Lung (tissue), 12 donors: Measurements from ENCODE around the gene TNFAIP8. TPM values are rescaled to one million over a fixed set of nuclear protein-coding genes. Genes with fewer than 3 reads are reported as not detected.

ENCODE experiments used
- ATAC-seq: fragments of 200-7000 bp; cut with Tn5 transposase; one replicate; pipeline ENCODE4 v1.9.1; 2020; ENCODE audit warnings: moderate number of reproducible peaks; ENCODE audit not compliant: insufficient read depth, low FRiP score
- DNase-seq, 3 donors: peaks; one replicate each; pipeline ENCODE4 v3.0.0-alpha.2; 2013 to 2017
- H3K27ac ChIP-seq, 2 donors: one replicate each; pipeline ENCODE4 v1.5.1; 2013; ENCODE audit warnings: mild to moderate bottlenecking in 2 of 2, moderate library complexity in 2 of 2, control low read depth in 1 of 2, inconsistent platforms in 1 of 2, low read depth in 1 of 2, low read length in 1 of 2
- H3K27me3 ChIP-seq, 3 donors: one replicate each; pipeline ENCODE4 v1.5.1; 2013; ENCODE audit warnings: low read length in 2 of 3; ENCODE audit not compliant: control insufficient read depth in 3 of 3, insufficient read depth in 3 of 3
- H3K36me3 ChIP-seq, 4 donors: one replicate each; pipeline ENCODE4 v1.5.1; 2013; ENCODE audit warnings: low read length in 4 of 4, mild to moderate bottlenecking in 1 of 4, moderate library complexity in 1 of 4; ENCODE audit not compliant: control insufficient read depth in 4 of 4, insufficient read depth in 4 of 4
- H3K4me1 ChIP-seq, 5 donors: one replicate each; pipeline ENCODE4 v1.5.1; 2013; ENCODE audit warnings: low read length in 5 of 5, mild to moderate bottlenecking in 2 of 5, moderate library complexity in 1 of 5; ENCODE audit not compliant: control insufficient read depth in 5 of 5, insufficient read depth in 5 of 5
- H3K4me3 ChIP-seq: one replicate; pipeline ENCODE4 v1.5.1; 2013; ENCODE audit warnings: mild to moderate bottlenecking, control low read depth, moderate library complexity
- H3K9ac ChIP-seq, 2 donors: one replicate each; pipeline ENCODE4 v1.5.1; 2013; ENCODE audit warnings: low read length in 2 of 2, control low read depth in 1 of 2; ENCODE audit not compliant: insufficient read depth in 1 of 2
- H3K9me3 ChIP-seq, 4 donors: one replicate each; pipeline ENCODE4 v1.5.1; 2013; ENCODE audit warnings: low read length in 3 of 4, mild to moderate bottlenecking in 1 of 4, moderate library complexity in 1 of 4; ENCODE audit not compliant: control insufficient read depth in 4 of 4, insufficient read depth in 3 of 4
- WGBS, 2 donors: extraction: QIAGEN DNeasy Blood & Tissue Kit; methylation state at CpG; one replicate each; pipeline ENCODE4 v1.1.7; 2013; 5-methylcytosine and 5-hydroxymethylcytosine counted together
- polyA plus RNA-seq, 2 donors: library from polyadenylated mRNA; stranded (reverse); fragments of 200-250 nt; gene quantifications; one replicate each; pipeline ENCODE4 v1.2.1, GENCODE V29; 2013
- total RNA-seq, 2 donors: library from RNA; depleted of rRNA in 1 of 2; stranded (reverse); fragments of >200 nt in 1 of 2; gene quantifications; one replicate each; pipeline ENCODE4 v1.2.1, GENCODE V29; 2014 to 2021
- TF ChIP-seq, protein P1 (sequence below): IDR thresholded peaks from 2 replicates; pipeline ENCODE4 v1.5.1; 2012; ENCODE audit warnings: mild to moderate bottlenecking; ENCODE audit errors: control extremely low read depth, extremely low read depth
- donor health status: control.
- donor health status: control.
- donor health status: Bipolar disorder and iron deficiency.
- donor health status: healthy.
- donor health status: DM: yes; HTN: yes; CAD: no.

The TNFAIP8 gene
- total and polyA plus RNA-seq, 4 donors: 11.5 to 58.9 (median 35.6) TPM

DNA sequence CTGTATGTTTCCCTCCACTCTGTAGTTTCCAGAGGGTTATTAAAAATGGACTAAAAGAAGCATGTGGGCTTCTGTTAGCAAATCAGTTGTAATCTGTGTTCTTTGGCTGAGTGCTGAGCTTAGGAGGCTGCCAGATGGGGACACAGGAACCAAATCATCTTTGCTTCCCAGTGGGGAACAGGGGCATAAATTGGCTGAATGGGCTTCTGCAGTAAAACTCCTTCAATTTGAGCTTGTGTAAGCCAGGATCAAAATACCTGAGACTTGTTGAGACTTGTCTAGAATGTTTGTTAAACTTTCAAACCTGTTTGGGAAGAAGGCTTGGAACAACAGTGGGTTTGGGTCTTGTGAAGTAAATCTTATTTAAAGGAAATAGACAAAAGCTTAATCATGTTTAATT is 32.2 kb upstream of the TNFAIP8 start:
- TF ChIP-seq, protein P1, sequence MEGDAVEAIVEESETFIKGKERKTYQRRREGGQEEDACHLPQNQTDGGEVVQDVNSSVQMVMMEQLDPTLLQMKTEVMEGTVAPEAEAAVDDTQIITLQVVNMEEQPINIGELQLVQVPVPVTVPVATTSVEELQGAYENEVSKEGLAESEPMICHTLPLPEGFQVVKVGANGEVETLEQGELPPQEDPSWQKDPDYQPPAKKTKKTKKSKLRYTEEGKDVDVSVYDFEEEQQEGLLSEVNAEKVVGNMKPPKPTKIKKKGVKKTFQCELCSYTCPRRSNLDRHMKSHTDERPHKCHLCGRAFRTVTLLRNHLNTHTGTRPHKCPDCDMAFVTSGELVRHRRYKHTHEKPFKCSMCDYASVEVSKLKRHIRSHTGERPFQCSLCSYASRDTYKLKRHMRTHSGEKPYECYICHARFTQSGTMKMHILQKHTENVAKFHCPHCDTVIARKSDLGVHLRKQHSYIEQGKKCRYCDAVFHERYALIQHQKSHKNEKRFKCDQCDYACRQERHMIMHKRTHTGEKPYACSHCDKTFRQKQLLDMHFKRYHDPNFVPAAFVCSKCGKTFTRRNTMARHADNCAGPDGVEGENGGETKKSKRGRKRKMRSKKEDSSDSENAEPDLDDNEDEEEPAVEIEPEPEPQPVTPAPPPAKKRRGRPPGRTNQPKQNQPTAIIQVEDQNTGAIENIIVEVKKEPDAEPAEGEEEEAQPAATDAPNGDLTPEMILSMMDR: no peak
- H3K27ac ChIP-seq: no peak overlapping the region
- no peaks in the 10 kb centered on the region for H3K9me3 ChIP-seq
- DNase-seq: no peak
- H3K36me3 ChIP-seq: no peaks in the 10 kb centered on the region
- no peak overlapping the region for H3K4me3 ChIP-seq
- ATAC-seq: no peak
- H3K27me3 ChIP-seq: no peaks in the 10 kb centered on the region
- peaks cover 0 to 9% (median 3%) of the 10 kb centered on the region in 5 donors for H3K4me1 ChIP-seq
- no peak overlapping the region for H3K9ac ChIP-seq

- Histone ChIP-seq H3K4me3 (no peak overlapping the region), H3K27ac (no peak overlapping the region), H3K4me1 (peaks cover 0 to 17% (median 7%) of the 10 kb centered on the region in 5 donors), H3K9ac (no peak overlapping the region), H3K9me3 (no peaks in the 10 kb centered on the region), H3K36me3 (no peaks in the 10 kb centered on the region), H3K27me3 (no peaks in the 10 kb centered on the region)
- WGBS, 2 donors: 93 to 97% methylated on average over 4 of the region's 4 CpGs
- DNase-seq: no peak
- ATAC-seq: no peak
- TF ChIP-seq, protein P1: no peak
Measured at GRCh38 chr5:119324842-119325241, 31.0 kb upstream of the TNFAIP8 start.

- H3K4me1 ChIP-seq: peaks cover 0 to 21% (median 5%) of the 10 kb centered on the region in 5 donors
- no peaks in the 10 kb centered on the region for H3K9me3 ChIP-seq
- WGBS, 2 donors: 35 to 63% methylated on average over 5 of the region's 5 CpGs
- TF ChIP-seq, protein P1: no peak
- no peaks in the 10 kb centered on the region for H3K27me3 ChIP-seq
- ATAC-seq (no peak), DNase-seq (no peak)
- no peak overlapping the region for H3K4me3 ChIP-seq
- H3K9ac ChIP-seq: no peak overlapping the region
- H3K27ac ChIP-seq: no peak overlapping the region
- H3K36me3 ChIP-seq: no peaks in the 10 kb centered on the region
Measured at GRCh38 chr5:119327018-119327417, 28.8 kb upstream of the TNFAIP8 start.

DNA sequence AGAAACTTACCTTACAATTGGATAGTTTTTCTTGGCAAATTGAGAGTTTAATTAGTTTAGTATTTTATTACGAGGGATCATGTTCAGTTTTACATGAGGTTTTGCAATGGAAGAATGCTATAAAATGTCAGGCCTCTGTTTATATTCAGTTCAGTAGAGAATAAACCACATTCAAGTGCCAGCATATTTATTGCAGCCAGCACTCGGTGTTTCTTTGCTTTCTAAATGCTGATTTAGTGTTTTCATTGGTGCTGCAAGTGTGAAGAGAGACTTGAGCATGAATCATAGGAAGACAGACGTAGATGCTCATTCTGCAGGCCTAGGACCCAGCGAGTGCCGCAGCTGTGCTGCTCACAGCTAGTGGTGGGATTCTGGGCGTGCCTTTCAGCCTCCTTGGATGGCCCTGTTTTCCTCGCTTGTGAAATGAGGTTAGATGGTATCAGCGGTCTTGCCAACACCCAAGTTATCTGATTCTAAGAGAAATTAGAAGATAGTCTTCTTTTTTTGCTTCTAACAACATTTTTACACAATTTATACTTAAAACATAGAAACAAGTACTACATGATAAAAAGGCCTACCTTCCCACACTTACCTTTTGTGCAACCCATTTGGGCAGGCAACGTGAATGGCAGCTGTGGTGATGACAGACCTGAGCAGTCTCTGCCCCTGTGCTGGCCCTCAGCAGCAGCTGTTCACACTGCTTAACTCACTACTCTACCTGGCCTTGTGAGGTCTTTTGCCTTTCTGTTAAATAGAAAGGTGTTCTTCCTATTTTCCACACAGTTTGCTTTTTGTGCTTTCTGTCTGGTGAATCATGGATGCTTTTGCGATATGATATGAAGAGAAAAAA is 26.8 kb upstream of the TNFAIP8 start:
- WGBS, 2 donors: 74 to 79% methylated on average over 10 of the region's 10 CpGs

More for the DNA sequence above, 26.8 kb upstream of the TNFAIP8 start:
- H3K4me3 ChIP-seq: no peak overlapping the region
- no peaks in the 10 kb centered on the region for H3K9me3 ChIP-seq
- peak; percentile 27 to 78 (median 75) for DNase-seq
- no peaks in the 10 kb centered on the region for H3K27me3 ChIP-seq
- no peak for ATAC-seq
- TF ChIP-seq, protein P1: no peak
- peaks cover 0 to 19% (median 2%) of the 10 kb centered on the region in 5 donors for H3K4me1 ChIP-seq
- no peak overlapping the region for H3K9ac ChIP-seq
- no peaks in the 10 kb centered on the region for H3K36me3 ChIP-seq
- no peak overlapping the region for H3K27ac ChIP-seq
